HG03521 (cell line): ENCODE data around the gene AEN.
"Not testable (repeated sequence)": the region's sequence is repeated elsewhere in the genome, so short reads cannot be mapped to it uniquely, and the experiment has no call there.

Experiments
- ATAC-seq: cut with Tn5 transposase; IDR thresholded peaks from one replicate; pipeline ENCODE4 v1.9.1; 2021; ENCODE audit warnings: mild to moderate bottlenecking, moderate library complexity; ENCODE audit not compliant: unreplicated experiment

AEN gene

DNA sequence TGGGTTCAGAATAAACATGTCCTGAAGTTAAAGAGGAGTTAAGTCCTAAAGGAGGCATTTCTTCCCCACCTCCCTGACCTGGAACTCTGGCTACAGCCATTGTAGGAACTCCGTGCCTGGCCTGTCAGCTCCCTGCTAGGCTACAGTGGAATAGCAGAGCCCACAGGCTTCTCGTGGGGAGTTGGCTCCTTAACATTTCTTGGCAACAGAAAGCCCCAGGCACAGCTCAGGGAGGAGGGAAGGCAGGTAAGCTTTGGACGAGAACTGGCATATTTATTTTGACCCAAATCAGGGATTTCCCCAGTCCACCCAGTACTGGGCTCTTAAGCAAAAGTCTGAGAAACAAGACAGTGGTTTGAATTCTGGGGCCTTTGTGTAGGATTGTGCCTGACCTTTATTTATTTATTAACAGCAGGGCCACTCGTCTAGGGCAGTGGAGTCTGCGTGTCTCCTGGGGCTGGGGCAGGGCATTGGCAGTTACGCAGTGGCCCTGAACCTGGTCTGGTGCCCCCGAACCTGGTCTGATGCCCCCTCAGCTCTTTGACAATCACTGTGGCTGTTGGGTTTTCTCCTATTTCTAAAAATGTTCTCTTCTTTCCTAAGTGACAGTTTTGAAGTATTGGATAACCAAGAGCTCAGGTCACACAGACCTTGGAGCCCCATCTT, 9.8 kb downstream of the AEN start:
- ATAC-seq, result no peak

DNA sequence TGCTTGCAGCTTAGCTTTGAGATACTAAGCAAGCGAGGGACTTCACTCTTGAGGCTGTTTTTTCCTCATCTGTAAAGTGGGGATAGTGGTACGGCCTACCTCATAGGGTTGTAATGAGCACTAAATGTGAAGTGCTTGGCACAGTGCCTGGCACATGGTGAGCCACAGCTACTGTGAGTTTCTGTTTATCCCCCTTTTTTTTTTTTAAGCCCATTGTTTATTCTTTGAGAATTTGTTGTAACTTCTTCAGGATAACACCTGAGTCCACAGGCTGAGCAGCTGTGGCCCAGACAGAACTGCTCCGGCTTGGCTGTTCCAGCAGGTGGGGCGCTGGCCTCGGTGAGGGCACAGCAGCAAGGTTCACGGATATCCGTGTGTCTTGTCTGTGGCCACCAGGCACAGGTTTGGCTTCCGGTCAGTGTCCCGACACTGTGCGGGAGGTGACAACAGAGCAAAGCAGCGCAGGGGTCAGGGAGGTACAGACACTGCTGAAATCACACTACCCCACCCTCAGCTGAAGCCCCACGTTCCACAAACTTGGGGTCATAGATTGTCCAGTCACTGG, 10.4 kb downstream of the AEN start:
- no peak for ATAC-seq

DNA sequence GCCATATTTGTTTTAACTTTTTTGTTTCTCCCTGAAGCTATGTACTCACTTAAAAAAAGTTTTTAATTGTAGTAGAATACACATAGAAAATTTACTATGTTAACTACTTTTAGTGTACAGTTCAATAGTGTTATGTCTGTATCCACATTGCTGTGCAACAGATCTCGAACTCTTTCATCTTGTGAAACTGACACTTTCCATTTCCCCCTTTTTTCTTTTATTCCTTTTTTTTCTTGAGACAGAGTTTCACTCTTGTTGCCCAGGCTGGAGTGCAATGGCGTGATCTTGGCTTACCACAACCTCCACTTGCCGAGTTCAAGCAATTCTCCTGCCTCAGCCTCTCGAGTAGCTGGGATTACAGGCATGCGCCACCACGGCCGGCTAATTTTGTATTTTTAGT, 11.7 kb downstream of the AEN start:
- not testable (repeated sequence) for ATAC-seq

DNA sequence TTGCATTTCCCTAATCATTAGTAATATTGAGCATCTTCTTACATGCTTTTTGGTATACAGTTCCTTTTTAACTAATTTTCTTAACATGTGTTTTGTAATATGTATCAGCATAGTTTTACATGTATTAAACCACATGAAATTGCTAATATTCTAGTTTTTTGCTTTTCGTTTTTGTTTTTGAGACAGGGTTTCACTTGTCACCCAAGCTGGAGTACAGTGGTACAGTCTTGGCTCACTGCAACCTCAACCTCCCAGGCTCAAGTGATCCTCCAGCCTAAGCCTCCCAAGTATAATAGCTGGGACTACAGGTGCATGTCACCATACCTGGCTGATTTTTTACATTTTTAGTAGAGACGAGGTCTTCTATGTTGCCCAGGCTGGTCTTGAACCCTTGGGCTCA, 13.3 kb downstream of the AEN start:
- ATAC-seq, result no peak

DNA sequence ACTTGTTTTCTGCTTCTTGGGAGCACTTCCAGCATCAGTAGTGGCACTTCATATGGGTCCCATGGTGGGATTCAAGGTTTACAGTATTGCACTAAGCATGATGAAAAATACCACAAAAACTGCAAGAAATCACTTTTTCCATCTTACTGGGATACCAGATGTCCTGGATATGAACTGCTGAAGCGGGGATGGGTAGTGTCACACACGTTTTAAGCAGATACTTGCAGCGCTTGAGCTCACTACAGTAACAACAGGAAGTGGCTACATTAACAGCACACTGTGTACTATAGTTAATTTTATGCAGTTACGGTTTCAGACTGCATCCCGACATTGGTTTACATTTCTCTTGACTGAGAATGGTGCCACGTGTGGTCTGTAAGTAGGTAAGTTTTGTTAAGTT, 14.2 kb downstream of the AEN start:
- peak; percentile 27 for ATAC-seq

DNA sequence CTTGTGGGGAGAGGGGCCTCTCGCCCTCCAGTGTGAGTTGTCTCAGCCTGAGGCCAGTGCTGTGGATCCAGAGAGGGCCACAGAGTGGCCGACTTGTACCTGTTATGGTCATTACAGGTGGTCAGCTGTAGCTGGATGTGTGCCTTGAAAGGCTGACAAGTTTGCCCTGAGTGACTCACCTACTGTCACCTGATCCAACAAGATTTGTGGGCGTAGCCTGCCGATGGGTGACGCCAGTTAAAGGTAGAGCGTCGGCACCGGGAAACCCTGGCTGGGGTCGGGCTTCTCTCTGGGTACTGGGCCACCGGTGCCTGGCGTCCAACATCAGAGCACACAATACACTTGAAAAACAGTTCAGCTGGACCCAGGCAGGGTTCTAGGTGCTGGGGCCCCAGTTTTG, 14.9 kb downstream of the AEN start:
- no peak for ATAC-seq

DNA sequence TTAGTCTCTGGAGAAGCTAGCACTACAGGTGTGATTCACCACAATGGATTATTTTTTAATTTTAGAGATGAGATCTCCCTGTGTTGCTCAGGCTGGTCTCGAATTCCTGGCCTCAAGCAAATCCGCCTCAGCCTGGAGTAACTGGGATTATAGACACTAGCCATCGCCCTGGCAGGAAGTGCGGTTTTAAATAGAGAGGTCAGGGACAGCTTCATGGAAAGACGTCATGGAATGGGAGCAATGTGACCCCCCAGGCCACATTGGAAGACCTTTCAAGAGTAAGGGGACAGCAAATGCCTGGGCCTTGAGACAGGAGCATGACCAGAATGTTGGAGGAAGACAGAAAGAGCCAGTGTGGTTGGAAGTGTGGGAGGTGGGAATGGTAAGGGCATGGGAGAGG, 15.5 kb downstream of the AEN start:
- ATAC-seq, result no peak

DNA sequence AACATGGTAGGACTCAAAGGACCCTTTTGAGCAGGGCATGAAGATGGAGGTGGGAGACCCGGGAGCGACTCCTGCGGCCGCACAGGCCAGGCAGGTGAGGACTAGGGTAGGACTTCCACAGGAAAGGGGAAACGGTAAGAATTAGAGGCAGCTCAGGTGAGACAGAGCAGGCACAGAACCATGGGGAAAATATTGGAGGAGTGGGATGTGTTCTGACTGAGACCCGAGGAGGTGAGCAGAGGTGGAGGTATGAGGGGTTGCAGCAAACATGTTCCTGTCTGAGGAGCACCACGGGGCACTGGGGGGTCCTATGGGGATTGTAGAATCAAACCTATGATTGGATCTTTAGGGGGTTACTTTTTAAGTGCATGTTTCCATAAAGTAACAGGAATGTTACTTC, 16.3 kb downstream of the AEN start:
- ATAC-seq, result no peak

DNA sequence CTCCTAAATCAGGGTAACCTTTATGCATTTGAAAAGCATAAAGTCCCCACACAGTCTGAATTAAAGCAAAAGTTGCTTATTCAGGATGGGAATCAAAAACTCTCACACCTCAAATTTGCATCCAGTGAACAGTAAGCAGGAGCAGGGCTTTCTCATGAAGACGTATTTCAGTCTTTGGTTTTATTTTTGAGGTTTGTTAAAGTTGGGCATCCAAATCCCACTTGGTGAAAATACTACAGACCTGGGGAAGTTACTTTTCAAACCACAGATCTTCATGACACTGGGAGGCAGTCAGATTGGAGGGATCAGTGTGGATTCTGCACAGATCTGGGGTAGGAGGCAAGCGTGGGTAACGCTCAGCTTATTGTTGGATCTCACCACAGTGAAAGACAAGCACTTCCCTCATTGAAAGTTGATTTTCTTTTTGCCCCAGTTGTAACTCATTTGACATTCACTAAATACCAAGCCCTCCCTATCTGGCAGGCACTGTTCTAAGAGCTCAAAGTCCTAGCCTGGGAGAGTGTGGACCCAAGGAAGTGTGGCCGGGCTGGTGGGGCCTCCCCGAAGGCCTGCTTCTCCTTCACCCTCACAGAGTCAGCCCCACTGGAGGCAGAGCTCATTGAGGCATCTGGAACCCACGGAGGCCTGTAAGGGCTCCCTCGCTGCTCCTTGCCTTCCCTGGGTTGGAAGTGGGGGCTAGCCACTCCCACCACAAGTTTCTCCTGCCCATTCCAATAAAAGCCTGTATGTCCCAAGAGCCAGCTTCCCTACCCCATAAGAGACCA, 16.9 kb downstream of the AEN start:
- no peak for ATAC-seq

DNA sequence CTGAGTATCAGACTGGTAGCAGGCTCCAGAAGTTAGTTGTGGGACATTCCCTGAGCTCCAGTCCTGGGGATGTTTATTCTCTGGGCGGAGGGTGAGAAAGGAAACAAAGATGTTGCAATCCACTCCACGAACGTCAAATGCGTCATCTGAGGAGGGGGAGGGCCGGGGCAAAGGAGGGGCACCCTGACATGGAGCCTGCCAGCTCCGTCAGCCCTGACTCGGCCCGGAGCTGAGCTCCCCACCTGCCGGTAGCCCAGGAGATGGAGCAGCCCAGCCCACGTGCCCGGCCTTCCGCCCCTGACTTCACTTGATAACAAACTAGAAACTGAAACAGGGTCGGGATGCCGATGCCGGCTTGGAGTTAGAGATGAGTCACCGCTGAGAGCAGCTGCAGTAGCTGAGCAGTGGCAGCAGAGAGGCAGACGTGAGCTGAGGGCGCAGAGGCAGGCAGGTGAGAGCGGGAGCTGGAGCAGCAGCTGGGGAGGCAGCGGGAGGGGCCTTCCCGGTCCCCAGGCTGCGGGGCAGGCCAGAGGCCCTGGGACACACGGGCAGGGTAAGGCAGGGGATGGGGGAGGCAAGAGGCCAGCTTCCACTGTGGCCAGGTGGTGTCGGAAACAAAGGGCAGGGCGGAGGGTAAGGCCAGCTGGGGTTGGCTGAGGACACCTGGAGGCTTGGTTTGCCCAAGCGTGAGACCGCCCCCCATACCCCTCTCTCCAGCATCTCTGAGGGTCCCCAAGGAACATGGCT, 17.7 kb downstream of the AEN start, which contains the start of gene ISG20:
Gene ISG20, plus strand, starts transcription at position 391 of the 747 bp plus-strand sequence. Its CDS starts 351 bp downstream, at position 742.
- ATAC-seq, result peak; percentile 72

DNA sequence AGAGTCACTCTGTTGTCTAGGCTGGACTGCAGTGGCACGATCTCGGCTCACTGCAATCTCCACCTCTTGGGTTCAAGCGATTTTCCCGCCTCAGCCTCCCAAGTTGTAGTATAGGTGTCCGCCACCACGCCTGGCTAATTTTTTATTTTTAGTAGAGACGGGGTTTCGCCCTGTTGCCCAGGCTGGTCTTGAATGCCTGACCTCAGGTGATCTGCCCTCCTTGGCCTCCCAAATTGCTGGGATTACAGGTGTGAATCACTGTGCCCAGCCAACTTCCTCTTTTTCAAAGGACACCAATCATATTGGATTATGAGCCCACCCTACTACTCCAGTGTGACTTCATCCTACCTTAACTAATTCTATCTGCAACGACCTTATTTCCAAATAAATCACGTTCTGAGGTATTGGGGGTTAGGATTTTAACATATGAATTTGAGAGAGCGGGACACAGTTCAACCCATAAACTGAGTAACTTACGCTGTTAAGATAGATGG, 20.9 kb downstream of the AEN start:
- ATAC-seq, result no peak

DNA sequence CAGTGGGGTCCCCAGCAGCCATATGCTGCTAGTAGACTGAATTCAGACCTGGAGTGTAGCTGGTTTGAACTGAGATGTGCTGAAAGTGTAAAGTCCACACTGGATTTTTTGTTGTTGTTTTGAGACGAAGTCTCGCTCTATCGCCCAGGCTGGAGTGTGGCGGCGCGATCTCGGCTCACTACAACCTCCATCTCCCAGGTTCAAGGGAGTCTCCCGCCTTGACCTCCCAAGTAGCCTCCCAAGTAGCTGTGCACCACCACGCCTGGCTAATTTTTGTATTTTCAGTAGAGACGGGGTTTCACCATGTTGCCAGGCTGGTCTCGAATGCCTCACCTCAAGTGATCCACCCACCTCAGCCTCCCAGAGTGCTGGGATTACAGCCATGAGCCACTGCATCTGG, 21.4 kb downstream of the AEN start:
- not testable (repeated sequence) for ATAC-seq

DNA sequence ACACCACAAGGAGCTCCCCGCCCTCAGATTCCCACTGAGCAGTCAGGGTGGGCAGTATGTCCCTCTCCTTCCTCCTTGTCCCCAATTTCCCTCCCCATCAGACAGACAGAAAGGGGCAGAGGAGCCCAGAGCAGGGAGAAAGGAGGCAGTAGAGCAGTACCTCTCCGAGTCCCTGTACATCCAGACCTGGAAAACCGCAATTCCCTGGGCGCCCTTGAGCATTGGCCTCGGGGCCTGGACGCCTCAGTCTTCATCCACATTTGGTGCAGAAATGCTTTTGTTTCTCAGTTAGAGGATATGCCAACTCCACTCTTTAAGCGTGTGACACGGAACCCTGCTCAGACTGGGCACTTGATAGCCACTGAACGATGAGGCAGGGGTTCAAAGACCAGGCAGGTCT, 23.6 kb downstream of the AEN start:
- ATAC-seq, result no peak

DNA sequence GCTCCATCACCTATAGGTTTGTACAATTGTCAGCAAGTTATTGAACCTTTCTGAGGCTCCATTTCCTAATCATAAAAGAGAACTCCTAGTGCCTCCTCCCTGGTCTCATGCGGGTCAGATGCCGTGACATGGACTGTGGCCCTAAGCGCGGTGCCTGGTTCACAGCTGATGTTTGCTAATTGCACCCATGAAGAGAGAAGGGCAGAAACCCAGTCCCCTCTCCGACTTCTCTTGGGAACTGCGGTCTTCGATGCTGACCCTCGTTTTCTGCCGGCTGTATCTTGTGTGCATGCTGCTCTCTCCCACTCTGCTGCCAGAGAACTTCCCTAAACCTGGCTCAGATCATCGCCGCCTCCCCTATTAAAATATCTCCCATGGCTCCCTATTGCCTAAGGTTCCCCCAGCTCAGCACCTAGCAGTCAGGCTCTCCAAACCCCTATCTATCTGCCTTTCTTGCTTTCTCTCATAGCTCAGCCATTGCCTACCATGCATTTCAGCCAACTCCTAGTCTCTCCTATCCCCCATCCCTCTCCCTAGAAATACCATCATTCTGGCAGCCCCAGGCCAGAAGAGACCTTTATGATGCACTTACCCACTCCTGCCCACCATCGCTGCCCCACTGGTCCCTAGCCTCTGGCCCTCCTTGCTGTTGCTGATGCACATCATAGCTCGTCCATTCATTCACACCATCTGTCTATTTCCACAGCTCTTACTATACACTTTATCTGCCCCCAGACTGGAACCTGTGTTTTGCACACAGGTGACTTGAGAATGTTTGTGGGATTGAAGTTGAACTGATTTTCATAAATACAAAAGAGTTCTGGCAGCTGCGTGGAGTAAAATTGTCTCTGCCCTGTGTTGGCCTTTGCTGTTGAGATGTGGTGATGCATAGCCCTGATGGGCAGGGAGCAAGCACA, 24.3 kb downstream of the AEN start:
- ATAC-seq, result no peak

DNA sequence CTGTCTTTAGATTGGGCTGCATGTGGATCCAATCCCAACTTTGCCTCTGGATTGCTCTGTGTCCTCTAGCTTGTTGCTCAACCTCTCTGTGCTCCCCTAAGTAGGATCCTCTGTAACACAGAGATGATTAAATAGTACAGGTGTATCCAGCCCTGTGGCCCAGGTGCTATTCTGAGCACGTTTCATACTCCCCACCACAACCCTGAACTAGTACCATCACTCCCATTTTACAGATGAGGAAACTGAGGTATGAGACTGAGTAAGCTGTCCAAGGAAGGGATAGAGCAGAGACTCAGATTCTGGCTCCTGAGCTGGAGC, 24.9 kb downstream of the AEN start:
- ATAC-seq, result no peak

DNA sequence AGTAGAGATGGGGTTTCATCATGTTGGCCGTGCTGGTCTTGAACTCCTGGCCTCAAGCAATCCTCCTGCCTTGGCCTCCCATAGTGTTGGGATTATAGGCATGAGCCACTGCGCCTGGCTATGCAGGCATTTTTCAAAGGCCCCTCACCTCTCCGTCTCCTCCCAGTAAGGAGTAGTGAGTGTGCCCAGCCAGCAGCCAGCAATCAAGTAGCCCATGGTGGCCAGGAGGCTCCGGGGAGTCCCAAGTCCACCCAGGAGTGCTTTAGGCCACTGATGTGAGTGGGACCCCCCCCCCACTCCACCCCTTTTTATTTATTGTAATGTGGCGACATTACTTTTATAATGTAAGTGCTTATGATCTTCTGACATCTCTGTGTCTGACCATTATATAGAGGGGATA, 25.8 kb downstream of the AEN start:
- ATAC-seq, result no peak

DNA sequence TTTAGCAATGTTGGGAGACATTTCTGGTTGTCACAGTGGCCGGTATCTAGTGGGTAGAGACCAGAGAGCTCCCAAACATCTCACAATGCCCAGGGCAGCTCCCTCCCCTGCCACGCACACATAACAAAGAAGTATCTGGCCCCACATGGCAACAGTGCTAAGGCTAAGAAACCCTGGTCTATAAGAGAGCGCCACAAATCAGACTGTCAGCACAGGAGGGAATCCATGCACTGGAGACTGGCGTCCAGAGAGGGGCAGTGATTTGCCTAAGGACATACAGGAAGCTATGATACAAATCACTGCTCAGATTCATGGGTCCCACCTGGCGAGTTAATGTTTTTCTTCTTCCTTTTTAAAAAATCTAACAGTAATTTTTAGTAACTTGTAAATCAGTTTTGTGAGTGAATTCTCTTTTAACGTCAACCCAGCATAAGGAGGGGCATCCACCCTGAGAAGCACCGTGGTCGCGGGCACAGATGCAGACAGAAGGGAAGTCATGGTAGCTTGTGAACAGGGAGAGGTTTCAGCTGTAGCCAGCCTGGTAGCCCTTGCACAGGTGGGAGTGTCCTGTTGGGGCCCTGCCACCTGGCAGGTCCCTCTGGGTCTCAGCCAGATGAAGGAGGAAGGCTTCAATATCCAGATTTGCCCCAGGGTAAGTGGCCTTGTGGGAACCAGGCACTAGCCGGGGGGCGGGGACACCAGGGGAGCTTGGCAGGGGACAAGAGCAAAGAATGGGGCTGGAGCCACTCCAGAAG, 26.4 kb downstream of the AEN start:
- ATAC-seq, result no peak

DNA sequence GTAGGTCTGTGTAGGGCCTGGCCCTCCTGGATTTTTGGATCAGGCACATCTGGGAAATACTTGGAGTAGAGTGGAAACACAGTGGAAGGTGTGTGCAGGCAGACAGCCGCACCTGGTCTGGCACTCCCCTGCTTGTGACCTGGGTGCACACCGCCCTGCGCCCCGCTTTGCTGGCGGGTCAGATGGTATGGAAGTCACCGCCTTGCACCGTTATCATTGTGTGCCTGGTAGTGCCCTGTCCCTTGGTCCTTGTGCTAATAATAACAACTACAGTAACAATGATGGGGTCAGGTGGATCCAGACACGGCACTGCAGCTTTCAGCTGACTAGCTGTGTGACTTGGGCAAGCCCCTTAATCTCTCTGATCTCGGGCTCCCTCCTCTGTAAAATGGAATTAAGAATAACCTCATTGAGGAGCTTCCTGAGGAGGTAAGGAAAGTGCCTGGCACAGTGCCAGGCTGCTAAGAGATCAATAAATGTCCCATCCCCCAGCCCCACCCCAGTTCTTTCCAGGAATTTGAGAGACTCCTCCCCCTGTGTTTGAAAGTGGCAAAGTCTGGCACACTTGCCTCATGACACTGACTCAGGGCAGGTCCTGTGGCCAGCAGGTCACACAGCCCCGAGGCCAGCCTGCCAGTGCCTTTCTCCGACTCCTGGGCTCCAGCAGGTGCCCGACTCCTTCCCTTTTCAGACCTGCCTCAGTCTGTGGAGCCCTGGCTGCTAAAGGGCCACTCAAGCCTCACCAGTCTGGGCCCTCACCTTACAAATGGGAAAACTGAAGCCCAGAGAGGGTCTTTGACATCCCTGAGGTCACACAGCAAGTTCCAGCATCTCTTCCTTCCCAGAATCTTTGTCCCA, 27.4 kb downstream of the AEN start:
- ATAC-seq, result no peak

DNA sequence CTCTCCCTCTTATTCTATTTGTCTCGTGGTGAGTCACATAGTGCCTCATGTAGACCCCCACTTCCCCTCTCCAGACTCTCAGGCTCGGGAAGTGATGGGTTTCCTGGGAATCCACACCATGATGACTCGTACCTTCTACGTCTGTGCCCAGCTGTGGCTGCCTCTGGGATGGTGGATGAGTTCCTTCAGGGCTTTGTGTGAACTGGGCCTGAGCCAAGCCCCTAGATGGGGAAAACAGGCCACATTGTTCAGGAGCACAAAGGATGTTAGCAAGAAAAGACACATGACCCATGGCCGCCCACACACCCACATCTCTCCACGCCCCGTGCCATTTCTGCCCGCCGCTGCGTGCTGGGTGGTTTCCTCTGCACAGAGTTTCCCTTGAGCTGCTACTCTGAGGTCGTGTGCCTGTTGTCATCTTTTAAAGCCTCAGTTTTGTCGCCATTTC, 28.2 kb downstream of the AEN start:
- ATAC-seq, result peak; percentile 56
